ENCODE measurements around the gene ANO10. TPM values are rescaled to one million over a fixed set of nuclear protein-coding genes. Genes with fewer than 3 reads are reported as not detected.

The ANO10 gene
- total and polyA plus RNA-seq, 4 donors = 19.9 to 33.2 (median 25.3) TPM

GRCh38 chr3:43499256-43499655 lies 122.6 kb downstream of the ANO10 start:
- 24 to 57% methylated on average over 1 of the region's 1 CpG for WGBS, 2 donors
- no peaks in the 10 kb centered on the region for H3K36me3 ChIP-seq (ENCODE audit: control insufficient read depth in 4 of 4, insufficient read depth in 4 of 4, low read length in 4 of 4)
- ATAC-seq (ENCODE audit: insufficient read depth, low FRiP score) (no peak), DNase-seq (peak in 1 of 3 donors; percentile 29)
- H3K4me3 ChIP-seq = no peak overlapping the region
- no peak overlapping the region for H3K9ac ChIP-seq (ENCODE audit: insufficient read depth in 1 of 2, low read length in 2 of 2)
- no peaks in the 10 kb centered on the region for H3K27me3 ChIP-seq (ENCODE audit: control insufficient read depth in 3 of 3, insufficient read depth in 3 of 3, low read length in 2 of 3)
- peak overlapping the region in 1 of 2 donors; percentile 60 for H3K27ac ChIP-seq (ENCODE audit: low read depth in 1 of 2, low read length in 1 of 2)
- peaks cover 0 to 7% (median 0%) of the 10 kb centered on the region in 5 donors for H3K4me1 ChIP-seq (ENCODE audit: control insufficient read depth in 5 of 5, insufficient read depth in 5 of 5, low read length in 5 of 5)
- no peak for TF ChIP-seq CTCF (IDR thresholded peaks at IDR 0.05; ENCODE audit: control extremely low read depth, extremely low read depth)
- H3K9me3 ChIP-seq (ENCODE audit: control insufficient read depth in 4 of 4, insufficient read depth in 3 of 4, low read length in 3 of 4) = peaks cover 0 to 2% (median 0%) of the 10 kb centered on the region in 4 donors

GRCh38 chr3:43497905-43498365 lies 123.9 kb downstream of the ANO10 start:
- H3K27me3 ChIP-seq (ENCODE audit: control insufficient read depth in 3 of 3, insufficient read depth in 3 of 3, low read length in 2 of 3) = no peaks in the 10 kb centered on the region
- no peak for ATAC-seq (ENCODE audit: insufficient read depth, low FRiP score)
- peaks cover 0 to 2% (median 0%) of the 10 kb centered on the region in 4 donors for H3K9me3 ChIP-seq (ENCODE audit: control insufficient read depth in 4 of 4, insufficient read depth in 3 of 4, low read length in 3 of 4)
- no peaks in the 10 kb centered on the region for H3K36me3 ChIP-seq (ENCODE audit: control insufficient read depth in 4 of 4, insufficient read depth in 4 of 4, low read length in 4 of 4)
- peaks cover 0 to 7% (median 0%) of the 10 kb centered on the region in 5 donors for H3K4me1 ChIP-seq (ENCODE audit: control insufficient read depth in 5 of 5, insufficient read depth in 5 of 5, low read length in 5 of 5)
- H3K27ac ChIP-seq (ENCODE audit: low read depth in 1 of 2, low read length in 1 of 2) = peak overlapping the region in 1 of 2 donors; percentile 57
- H3K4me3 ChIP-seq = no peak overlapping the region
- no peak for DNase-seq
- no peak for TF ChIP-seq CTCF (IDR thresholded peaks at IDR 0.05; ENCODE audit: control extremely low read depth, extremely low read depth)
- WGBS, 2 donors = 83 to 100% methylated on average over 1 of the region's 1 CpG
- H3K9ac ChIP-seq (ENCODE audit: insufficient read depth in 1 of 2, low read length in 2 of 2) = no peak overlapping the region

- H3K27me3 ChIP-seq (ENCODE audit: control insufficient read depth in 3 of 3, insufficient read depth in 3 of 3, low read length in 2 of 3) = no peaks in the 10 kb centered on the region
- peaks cover 0 to 2% (median 0%) of the 10 kb centered on the region in 4 donors for H3K9me3 ChIP-seq (ENCODE audit: control insufficient read depth in 4 of 4, insufficient read depth in 3 of 4, low read length in 3 of 4)
- no peak for DNase-seq
- no peak overlapping the region for H3K4me3 ChIP-seq
- H3K4me1 ChIP-seq (ENCODE audit: control insufficient read depth in 5 of 5, insufficient read depth in 5 of 5, low read length in 5 of 5) = peaks cover 0 to 7% (median 0%) of the 10 kb centered on the region in 5 donors
- no peak overlapping the region for H3K9ac ChIP-seq (ENCODE audit: insufficient read depth in 1 of 2, low read length in 2 of 2)
- TF ChIP-seq CTCF (IDR thresholded peaks at IDR 0.05; ENCODE audit: control extremely low read depth, extremely low read depth) = no peak
- H3K27ac ChIP-seq (ENCODE audit: low read depth in 1 of 2, low read length in 1 of 2) = peak overlapping the region in 1 of 2 donors; percentile 43
- no peak for ATAC-seq (ENCODE audit: insufficient read depth, low FRiP score)
- H3K36me3 ChIP-seq (ENCODE audit: control insufficient read depth in 4 of 4, insufficient read depth in 4 of 4, low read length in 4 of 4) = no peaks in the 10 kb centered on the region
Measured at GRCh38 chr3:43497422-43497821, 124.4 kb downstream of the ANO10 start.
